Measurements from ENCODE around the gene FGFR1OP2.

FGFR1OP2 gene

GRCh38 chr12:26982866-26983265, 44.6 kb downstream of the FGFR1OP2 start:
- no peak overlapping the region for H4K8ac ChIP-seq (ENCODE audit: low read depth, low read length)
- H4K5ac ChIP-seq (ENCODE audit: low read length) = no peak overlapping the region
- no peak overlapping the region for H3K56ac ChIP-seq (ENCODE audit: low read length)
- WGBS (ENCODE audit: extremely low coverage, insufficient coverage, low lambda C conversion rate) = no CpG with 5 or more reads among the region's 2 CpGs
- no peaks in the 10 kb centered on the region for H3K36me3 ChIP-seq (ENCODE audit: control insufficient read depth, insufficient read depth, low read length)
- no peaks in the 10 kb centered on the region for H3K4me1 ChIP-seq (ENCODE audit: control insufficient read depth, low read depth, low read length)
- H3K79me1 ChIP-seq (ENCODE audit: low read length) = no peaks in the 10 kb centered on the region
- no peak overlapping the region for H2BK120ac ChIP-seq (ENCODE audit: low read depth, low read length)
- no peak overlapping the region for H3K18ac ChIP-seq (ENCODE audit: low read length)
- no peak for DNase-seq
- H3K4ac ChIP-seq (ENCODE audit: low read depth, low read length) = no peak overlapping the region
- no peak overlapping the region for H3K4me3 ChIP-seq (ENCODE audit: low read length)
- no peak overlapping the region for H3K4me2 ChIP-seq (ENCODE audit: low read length)
- no peaks in the 10 kb centered on the region for H3K79me2 ChIP-seq (ENCODE audit: control insufficient read depth, insufficient read depth, low read length)
- H3K23ac ChIP-seq (ENCODE audit: low read length) = no peak overlapping the region
- no peak overlapping the region for H3K9ac ChIP-seq (ENCODE audit: low read length)
- H2BK15ac ChIP-seq (replicated peaks; ENCODE audit: low read depth) = no peak overlapping the region
- no peak overlapping the region for H2AK5ac ChIP-seq (ENCODE audit: low read length)
- H3K27me3 ChIP-seq (ENCODE audit: insufficient read depth, low read length, poor library complexity) = no peaks in the 10 kb centered on the region
- H3K27ac ChIP-seq (ENCODE audit: low read depth, low read length) = no peak overlapping the region
- H2BK5ac ChIP-seq (ENCODE audit: low read length) = no peak overlapping the region

DNA sequence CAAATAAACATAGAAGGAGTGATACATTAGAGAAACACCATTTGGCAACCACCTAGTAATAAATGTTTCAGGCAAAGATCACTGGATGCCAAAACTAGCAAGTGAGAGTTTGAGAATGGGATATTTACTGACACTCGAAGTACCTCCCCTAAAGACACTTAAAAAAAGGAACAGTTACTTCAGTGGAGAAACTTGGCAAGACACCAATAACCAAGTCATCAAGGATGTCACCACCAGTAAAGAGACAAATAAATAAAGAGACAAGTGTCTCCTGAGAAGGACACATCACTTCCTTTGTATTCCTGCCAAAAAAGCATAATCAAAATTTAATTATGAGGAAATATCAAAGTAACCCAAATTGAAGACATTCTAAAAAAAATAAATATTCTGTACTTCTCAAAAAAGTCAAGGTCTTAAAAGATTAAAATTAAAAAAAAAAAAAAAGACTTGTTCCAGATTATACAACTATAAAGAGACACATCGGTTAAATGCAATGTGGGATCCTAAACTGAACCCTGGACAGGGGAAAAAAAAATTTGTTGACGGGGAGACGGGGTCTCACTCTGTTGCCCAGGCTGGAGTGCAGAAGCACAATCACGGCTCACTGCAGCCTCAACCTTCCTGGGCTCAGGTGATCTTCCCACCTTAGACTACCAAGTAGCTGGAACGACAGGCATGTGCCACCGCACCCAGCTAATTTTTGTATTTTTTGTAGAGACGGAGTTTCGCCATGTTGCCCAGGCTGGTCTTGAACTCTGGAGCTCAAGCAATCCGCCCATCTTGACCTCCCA, 49.6 kb downstream of the FGFR1OP2 start:
- Histone ChIP-seq H3K27ac (ENCODE audit: low read depth, low read length) (no peak overlapping the region), H3K4ac (ENCODE audit: low read depth, low read length) (no peak overlapping the region), H3K79me2 (ENCODE audit: control insufficient read depth, insufficient read depth, low read length) (no peaks in the 10 kb centered on the region), H3K4me2 (ENCODE audit: low read length) (no peak overlapping the region), H2BK120ac (ENCODE audit: low read depth, low read length) (no peak overlapping the region), H3K79me1 (ENCODE audit: low read length) (no peaks in the 10 kb centered on the region), H2BK15ac (replicated peaks; ENCODE audit: low read depth) (no peak overlapping the region), H3K4me3 (ENCODE audit: low read length) (no peak overlapping the region), H3K36me3 (ENCODE audit: control insufficient read depth, insufficient read depth, low read length) (no peaks in the 10 kb centered on the region), H4K5ac (ENCODE audit: low read length) (no peak overlapping the region), H3K9ac (ENCODE audit: low read length) (no peak overlapping the region), H3K4me1 (ENCODE audit: control insufficient read depth, low read depth, low read length) (no peaks in the 10 kb centered on the region), H2AK5ac (ENCODE audit: low read length) (no peak overlapping the region), H2BK5ac (ENCODE audit: low read length) (no peak overlapping the region), H3K23ac (ENCODE audit: low read length) (no peak overlapping the region), H3K56ac (ENCODE audit: low read length) (no peak overlapping the region), H3K18ac (ENCODE audit: low read length) (no peak overlapping the region), H4K8ac (ENCODE audit: low read depth, low read length) (no peak overlapping the region), H3K27me3 (ENCODE audit: insufficient read depth, low read length, poor library complexity) (no peaks in the 10 kb centered on the region)
- no peak for DNase-seq
- WGBS (ENCODE audit: extremely low coverage, insufficient coverage, low lambda C conversion rate) = no CpG with 5 or more reads among the region's 10 CpGs

DNA sequence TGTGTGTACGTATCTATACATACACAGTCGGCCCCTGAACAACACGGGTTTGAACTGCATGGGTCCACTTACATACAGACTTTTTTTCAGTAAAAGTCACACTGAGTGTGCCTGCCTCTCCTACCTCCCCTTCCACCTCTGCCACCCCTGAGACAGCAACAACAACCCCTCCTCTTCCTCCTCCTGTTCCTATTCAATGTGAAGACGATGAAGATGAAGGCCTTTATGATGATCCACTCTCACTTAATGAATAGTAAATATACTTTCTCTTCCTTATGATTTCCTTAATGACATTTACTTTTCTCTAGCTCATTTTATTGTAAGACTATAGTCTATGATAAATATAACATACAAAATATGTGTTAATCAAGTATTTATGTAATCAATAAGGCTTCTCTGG, 50.4 kb downstream of the FGFR1OP2 start:
- no CpG with 5 or more reads among the region's 4 CpGs for WGBS (ENCODE audit: extremely low coverage, insufficient coverage, low lambda C conversion rate)
- H3K4me2 ChIP-seq (ENCODE audit: low read length) = no peak overlapping the region
- H3K27ac ChIP-seq (ENCODE audit: low read depth, low read length) = no peak overlapping the region
- no peak overlapping the region for H3K23ac ChIP-seq (ENCODE audit: low read length)
- H2BK120ac ChIP-seq (ENCODE audit: low read depth, low read length) = no peak overlapping the region
- no peak overlapping the region for H3K18ac ChIP-seq (ENCODE audit: low read length)
- DNase-seq = no peak
- no peak overlapping the region for H2BK15ac ChIP-seq (replicated peaks; ENCODE audit: low read depth)
- no peak overlapping the region for H3K56ac ChIP-seq (ENCODE audit: low read length)
- H2AK5ac ChIP-seq (ENCODE audit: low read length) = no peak overlapping the region
- no peaks in the 10 kb centered on the region for H3K27me3 ChIP-seq (ENCODE audit: insufficient read depth, low read length, poor library complexity)
- H2BK5ac ChIP-seq (ENCODE audit: low read length) = no peak overlapping the region
- H3K36me3 ChIP-seq (ENCODE audit: control insufficient read depth, insufficient read depth, low read length) = no peaks in the 10 kb centered on the region
- no peaks in the 10 kb centered on the region for H3K4me1 ChIP-seq (ENCODE audit: control insufficient read depth, low read depth, low read length)
- H3K4me3 ChIP-seq (ENCODE audit: low read length) = no peak overlapping the region
- H3K9ac ChIP-seq (ENCODE audit: low read length) = no peak overlapping the region
- H4K5ac ChIP-seq (ENCODE audit: low read length) = no peak overlapping the region
- H4K8ac ChIP-seq (ENCODE audit: low read depth, low read length) = no peak overlapping the region
- no peak overlapping the region for H3K4ac ChIP-seq (ENCODE audit: low read depth, low read length)
- H3K79me1 ChIP-seq (ENCODE audit: low read length) = no peaks in the 10 kb centered on the region
- no peaks in the 10 kb centered on the region for H3K79me2 ChIP-seq (ENCODE audit: control insufficient read depth, insufficient read depth, low read length)

DNA sequence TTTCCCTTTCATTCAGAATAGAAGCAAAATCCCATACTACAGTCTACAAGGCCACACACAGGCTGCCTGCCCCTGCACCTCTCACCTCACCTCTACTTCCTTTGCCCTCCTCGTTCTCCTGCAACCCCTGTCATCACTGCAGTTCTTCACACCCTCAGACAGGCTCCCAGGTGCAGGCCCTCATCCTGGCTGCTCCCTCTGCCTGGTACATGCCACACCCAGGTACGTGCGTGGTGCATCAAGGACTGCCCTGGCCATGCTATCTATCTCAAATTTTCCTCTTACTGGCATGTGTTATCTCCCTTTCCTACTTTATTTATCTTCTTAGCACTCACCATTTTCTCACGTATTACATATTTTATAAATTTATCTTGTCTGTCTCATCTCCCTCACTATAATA, 51.6 kb downstream of the FGFR1OP2 start:
- no peaks in the 10 kb centered on the region for H3K36me3 ChIP-seq (ENCODE audit: control insufficient read depth, insufficient read depth, low read length)
- no peaks in the 10 kb centered on the region for H3K27me3 ChIP-seq (ENCODE audit: insufficient read depth, low read length, poor library complexity)
- no peaks in the 10 kb centered on the region for H3K4me1 ChIP-seq (ENCODE audit: control insufficient read depth, low read depth, low read length)
- no peak overlapping the region for H3K56ac ChIP-seq (ENCODE audit: low read length)
- no peak overlapping the region for H3K4ac ChIP-seq (ENCODE audit: low read depth, low read length)
- no peak overlapping the region for H3K18ac ChIP-seq (ENCODE audit: low read length)
- H3K27ac ChIP-seq (ENCODE audit: low read depth, low read length) = no peak overlapping the region
- H2BK120ac ChIP-seq (ENCODE audit: low read depth, low read length) = no peak overlapping the region
- H2BK5ac ChIP-seq (ENCODE audit: low read length) = no peak overlapping the region
- H2BK15ac ChIP-seq (replicated peaks; ENCODE audit: low read depth) = no peak overlapping the region
- no peaks in the 10 kb centered on the region for H3K79me2 ChIP-seq (ENCODE audit: control insufficient read depth, insufficient read depth, low read length)
- no peak for DNase-seq
- H3K23ac ChIP-seq (ENCODE audit: low read length) = no peak overlapping the region
- no peak overlapping the region for H2AK5ac ChIP-seq (ENCODE audit: low read length)
- no peaks in the 10 kb centered on the region for H3K79me1 ChIP-seq (ENCODE audit: low read length)
- H4K5ac ChIP-seq (ENCODE audit: low read length) = no peak overlapping the region
- no peak overlapping the region for H3K4me3 ChIP-seq (ENCODE audit: low read length)
- no peak overlapping the region for H3K9ac ChIP-seq (ENCODE audit: low read length)
- H3K4me2 ChIP-seq (ENCODE audit: low read length) = no peak overlapping the region
- H4K8ac ChIP-seq (ENCODE audit: low read depth, low read length) = no peak overlapping the region
- 100% methylated on average over 1 of the region's 4 CpGs for WGBS (ENCODE audit: extremely low coverage, insufficient coverage, low lambda C conversion rate)

GRCh38 chr12:26991826-26992225, 53.6 kb downstream of the FGFR1OP2 start:
- Histone ChIP-seq H3K79me1 (ENCODE audit: low read length) (no peaks in the 10 kb centered on the region), H3K56ac (ENCODE audit: low read length) (no peak overlapping the region), H3K18ac (ENCODE audit: low read length) (no peak overlapping the region), H2BK5ac (ENCODE audit: low read length) (no peak overlapping the region), H3K27ac (ENCODE audit: low read depth, low read length) (no peak overlapping the region), H2AK5ac (ENCODE audit: low read length) (no peak overlapping the region), H3K9ac (ENCODE audit: low read length) (no peak overlapping the region), H3K27me3 (ENCODE audit: insufficient read depth, low read length, poor library complexity) (no peaks in the 10 kb centered on the region), H3K4ac (ENCODE audit: low read depth, low read length) (no peak overlapping the region), H2BK15ac (replicated peaks; ENCODE audit: low read depth) (no peak overlapping the region), H3K4me2 (ENCODE audit: low read length) (no peak overlapping the region), H4K8ac (ENCODE audit: low read depth, low read length) (no peak overlapping the region), H3K23ac (ENCODE audit: low read length) (no peak overlapping the region), H4K5ac (ENCODE audit: low read length) (no peak overlapping the region), H3K4me3 (ENCODE audit: low read length) (no peak overlapping the region), H3K4me1 (ENCODE audit: control insufficient read depth, low read depth, low read length) (no peaks in the 10 kb centered on the region), H3K36me3 (ENCODE audit: control insufficient read depth, insufficient read depth, low read length) (no peaks in the 10 kb centered on the region), H2BK120ac (ENCODE audit: low read depth, low read length) (no peak overlapping the region), H3K79me2 (ENCODE audit: control insufficient read depth, insufficient read depth, low read length) (no peaks in the 10 kb centered on the region)
- DNase-seq = no peak
- WGBS (ENCODE audit: extremely low coverage, insufficient coverage, low lambda C conversion rate) = no CpG with 5 or more reads among the region's 4 CpGs

DNA sequence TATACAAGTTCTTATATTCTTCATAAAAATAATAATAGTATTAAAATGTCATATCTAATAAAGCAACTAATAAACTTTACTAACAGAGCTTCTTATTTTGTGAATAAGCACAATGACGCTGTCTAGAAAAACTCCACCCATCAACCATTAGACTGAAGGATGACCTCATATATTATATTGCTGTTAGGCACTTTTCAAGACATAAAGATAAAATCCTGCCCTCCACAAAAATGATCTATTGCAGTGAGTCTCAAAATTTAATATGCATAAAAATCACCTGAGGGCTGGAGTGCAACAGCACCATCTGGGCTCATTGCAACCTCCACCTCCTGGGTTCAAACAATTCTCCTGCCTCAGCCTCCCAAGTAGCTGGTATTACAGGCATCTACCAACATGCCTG, 55.8 kb downstream of the FGFR1OP2 start:
- no peak overlapping the region for H2BK120ac ChIP-seq (ENCODE audit: low read depth, low read length)
- WGBS (ENCODE audit: extremely low coverage, insufficient coverage, low lambda C conversion rate) = no CpG with 5 or more reads among the region's 1 CpG
- no peak overlapping the region for H4K5ac ChIP-seq (ENCODE audit: low read length)
- H3K4me1 ChIP-seq (ENCODE audit: control insufficient read depth, low read depth, low read length) = no peaks in the 10 kb centered on the region
- no peak overlapping the region for H3K27ac ChIP-seq (ENCODE audit: low read depth, low read length)
- no peak overlapping the region for H2BK5ac ChIP-seq (ENCODE audit: low read length)
- DNase-seq = no peak
- H2BK15ac ChIP-seq (replicated peaks; ENCODE audit: low read depth) = no peak overlapping the region
- H3K4me3 ChIP-seq (ENCODE audit: low read length) = no peak overlapping the region
- H3K27me3 ChIP-seq (ENCODE audit: insufficient read depth, low read length, poor library complexity) = no peaks in the 10 kb centered on the region
- no peaks in the 10 kb centered on the region for H3K36me3 ChIP-seq (ENCODE audit: control insufficient read depth, insufficient read depth, low read length)
- H3K9ac ChIP-seq (ENCODE audit: low read length) = no peak overlapping the region
- H3K4me2 ChIP-seq (ENCODE audit: low read length) = no peak overlapping the region
- H3K79me2 ChIP-seq (ENCODE audit: control insufficient read depth, insufficient read depth, low read length) = no peaks in the 10 kb centered on the region
- H3K56ac ChIP-seq (ENCODE audit: low read length) = no peak overlapping the region
- no peak overlapping the region for H3K4ac ChIP-seq (ENCODE audit: low read depth, low read length)
- no peak overlapping the region for H3K18ac ChIP-seq (ENCODE audit: low read length)
- H2AK5ac ChIP-seq (ENCODE audit: low read length) = no peak overlapping the region
- no peak overlapping the region for H3K23ac ChIP-seq (ENCODE audit: low read length)
- no peaks in the 10 kb centered on the region for H3K79me1 ChIP-seq (ENCODE audit: low read length)
- no peak overlapping the region for H4K8ac ChIP-seq (ENCODE audit: low read depth, low read length)

All from mesendoderm (in vitro differentiated cells).